ENCODE measurements around the gene TBC1D5.
"Not testable (repeated sequence)": the region's sequence is repeated elsewhere in the genome, so short reads cannot be mapped to it uniquely, and the experiment has no call there.

TBC1D5 gene

GRCh38 chr3:17738219-17738618, 4.2 kb downstream of the TBC1D5 start:
- ATAC-seq = no peak
- TF ChIP-seq TCF4 (CRISPR knock-in tag; IDR thresholded peaks at IDR 0.05; ENCODE audit: borderline replicate concordance) = no peak

- TF ChIP-seq PATZ1 (CRISPR knock-in tag; IDR thresholded peaks at IDR 0.05; ENCODE audit: borderline replicate concordance) (no peak), ZFP3 (CRISPR knock-in tag; IDR thresholded peaks at IDR 0.05) (no peak), CSRNP3 (CRISPR knock-in tag; IDR thresholded peaks at IDR 0.05) (no peak), PPARA (CRISPR knock-in tag; IDR thresholded peaks at IDR 0.05; ENCODE audit: borderline replicate concordance) (no peak), OSR1 (CRISPR knock-in tag; IDR thresholded peaks at IDR 0.05) (no peak), CREB5 (CRISPR knock-in tag; IDR thresholded peaks at IDR 0.05; ENCODE audit: low read depth) (no peak)
- no peak for ATAC-seq
Measured at GRCh38 chr3:17737591-17737990, 4.8 kb downstream of the TBC1D5 start.

GRCh38 chr3:17735362-17735761, 7.1 kb downstream of the TBC1D5 start:
- ATAC-seq = not testable (repeated sequence)

GRCh38 chr3:17733768-17734167, 8.7 kb downstream of the TBC1D5 start:
- TF ChIP-seq PATZ1 (CRISPR knock-in tag; IDR thresholded peaks at IDR 0.05; ENCODE audit: borderline replicate concordance) (no peak), RARB (CRISPR knock-in tag; IDR thresholded peaks at IDR 0.05) (no peak), BACH2 (CRISPR knock-in tag; IDR thresholded peaks at IDR 0.05; ENCODE audit: borderline replicate concordance) (no peak), TOX (CRISPR knock-in tag; IDR thresholded peaks at IDR 0.05; ENCODE audit: borderline replicate concordance) (no peak), GLIS3 (CRISPR knock-in tag; IDR thresholded peaks at IDR 0.05) (no peak), ARNTL (CRISPR knock-in tag; IDR thresholded peaks at IDR 0.05; ENCODE audit: borderline replicate concordance, low read depth) (no peak), ESRRG (CRISPR knock-in tag; IDR thresholded peaks at IDR 0.05) (no peak), ISL1 (CRISPR knock-in tag; IDR thresholded peaks at IDR 0.05) (no peak), CSRNP3 (CRISPR knock-in tag; IDR thresholded peaks at IDR 0.05) (no peak), TCF4 (CRISPR knock-in tag; IDR thresholded peaks at IDR 0.05; ENCODE audit: borderline replicate concordance) (no peak), CSDC2 (CRISPR knock-in tag; IDR thresholded peaks at IDR 0.05) (no peak), ZC3H10 (CRISPR knock-in tag; IDR thresholded peaks at IDR 0.05) (no peak), ZNF565 (CRISPR knock-in tag; conservative IDR thresholded peaks at IDR 0.05; ENCODE audit: low read depth) (no peak), ZNF8 (CRISPR knock-in tag; IDR thresholded peaks at IDR 0.05) (no peak), ZFP30 (CRISPR knock-in tag; IDR thresholded peaks at IDR 0.05) (no peak), TSHZ2 (CRISPR knock-in tag; IDR thresholded peaks at IDR 0.05) (no peak), OSR1 (CRISPR knock-in tag; IDR thresholded peaks at IDR 0.05) (no peak), PPARA (CRISPR knock-in tag; IDR thresholded peaks at IDR 0.05; ENCODE audit: borderline replicate concordance) (no peak), SNAI2 (CRISPR knock-in tag; IDR thresholded peaks at IDR 0.05) (no peak)
- ATAC-seq = no peak

Measured in SK-N-SH treated with all-trans-retinoic acid at 6 μM for 48 hours (cell line).